ENCODE data around the gene KLHL6. TPM values are rescaled to one million over a fixed set of nuclear protein-coding genes. Genes with fewer than 3 reads are reported as not detected.
"Not testable (repeated sequence)": the region's sequence is repeated elsewhere in the genome, so short reads cannot be mapped to it uniquely, and the experiment has no call there.

Gene KLHL6
- total RNA-seq, 4 donors from 2014 or later = 0.26 to 2.0 (median 1.6) TPM

DNA sequence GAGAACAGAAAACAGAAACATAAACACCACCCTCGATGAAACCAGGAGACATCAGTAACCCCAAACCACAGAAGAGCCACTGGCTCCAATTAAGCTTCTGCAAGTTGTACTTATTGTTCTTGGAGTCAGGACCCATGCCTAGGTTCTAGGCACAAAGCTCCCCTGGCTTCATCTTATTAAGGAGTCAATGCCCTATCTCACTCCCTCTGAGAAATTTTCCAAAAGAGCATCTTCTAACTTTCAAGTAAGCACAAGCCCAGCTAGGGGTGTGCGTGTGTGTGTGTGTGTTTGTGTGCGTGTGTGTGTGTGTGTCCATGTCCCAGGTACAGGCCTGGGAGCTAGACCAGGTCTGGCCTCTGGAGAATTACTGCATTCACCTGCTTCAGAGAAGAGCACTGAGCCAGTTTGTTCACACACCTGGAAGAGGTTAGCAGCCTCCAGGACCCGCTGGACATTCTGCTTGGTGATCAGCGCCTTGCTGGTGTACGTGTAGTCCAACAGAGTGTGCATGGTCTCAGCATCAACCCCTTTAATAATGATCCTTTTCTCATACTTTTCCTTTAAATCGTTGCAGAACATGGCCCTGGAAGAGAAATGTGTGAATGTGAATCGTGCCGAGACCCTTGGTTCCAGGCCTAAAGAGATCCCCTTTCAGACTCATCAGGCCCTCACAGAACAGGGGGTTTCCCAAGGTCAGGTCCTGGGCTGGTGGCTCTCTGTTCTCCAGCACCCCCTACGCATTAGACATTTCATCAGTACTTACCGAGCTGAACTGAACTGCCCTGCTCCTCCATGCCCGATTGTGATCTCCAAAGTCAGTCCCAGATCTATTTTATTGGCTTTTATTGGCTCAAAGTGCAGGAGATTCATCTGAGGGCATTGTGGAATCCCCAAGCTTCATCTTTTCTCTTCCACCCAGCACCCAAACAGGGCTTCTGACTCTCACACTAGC, 27.8 kb downstream of the KLHL6 start:
- H3K27ac ChIP-seq = no peak overlapping the region
- H3K27me3 ChIP-seq = no peaks in the 10 kb centered on the region
- no peak for DNase-seq
- H3K4me3 ChIP-seq = no peak overlapping the region
- intact Hi-C loops (cut with DNase I; ENCODE audit: low total_unique reads) = no loop called here
- no peaks in the 10 kb centered on the region for H3K36me3 ChIP-seq
- TF ChIP-seq, protein P1, sequence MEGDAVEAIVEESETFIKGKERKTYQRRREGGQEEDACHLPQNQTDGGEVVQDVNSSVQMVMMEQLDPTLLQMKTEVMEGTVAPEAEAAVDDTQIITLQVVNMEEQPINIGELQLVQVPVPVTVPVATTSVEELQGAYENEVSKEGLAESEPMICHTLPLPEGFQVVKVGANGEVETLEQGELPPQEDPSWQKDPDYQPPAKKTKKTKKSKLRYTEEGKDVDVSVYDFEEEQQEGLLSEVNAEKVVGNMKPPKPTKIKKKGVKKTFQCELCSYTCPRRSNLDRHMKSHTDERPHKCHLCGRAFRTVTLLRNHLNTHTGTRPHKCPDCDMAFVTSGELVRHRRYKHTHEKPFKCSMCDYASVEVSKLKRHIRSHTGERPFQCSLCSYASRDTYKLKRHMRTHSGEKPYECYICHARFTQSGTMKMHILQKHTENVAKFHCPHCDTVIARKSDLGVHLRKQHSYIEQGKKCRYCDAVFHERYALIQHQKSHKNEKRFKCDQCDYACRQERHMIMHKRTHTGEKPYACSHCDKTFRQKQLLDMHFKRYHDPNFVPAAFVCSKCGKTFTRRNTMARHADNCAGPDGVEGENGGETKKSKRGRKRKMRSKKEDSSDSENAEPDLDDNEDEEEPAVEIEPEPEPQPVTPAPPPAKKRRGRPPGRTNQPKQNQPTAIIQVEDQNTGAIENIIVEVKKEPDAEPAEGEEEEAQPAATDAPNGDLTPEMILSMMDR (IDR thresholded peaks at IDR 0.05) = no peak
- TF ChIP-seq POLR2A (IDR thresholded peaks at IDR 0.05) = no peak
- H3K4me1 ChIP-seq = no peaks in the 10 kb centered on the region
- no peaks in the 10 kb centered on the region for H3K9me3 ChIP-seq

GRCh38 chr3:183526838-183527427, 28.6 kb downstream of the KLHL6 start:
- intact Hi-C loops (cut with DNase I; ENCODE audit: low total_unique reads) = no loop called here

DNA sequence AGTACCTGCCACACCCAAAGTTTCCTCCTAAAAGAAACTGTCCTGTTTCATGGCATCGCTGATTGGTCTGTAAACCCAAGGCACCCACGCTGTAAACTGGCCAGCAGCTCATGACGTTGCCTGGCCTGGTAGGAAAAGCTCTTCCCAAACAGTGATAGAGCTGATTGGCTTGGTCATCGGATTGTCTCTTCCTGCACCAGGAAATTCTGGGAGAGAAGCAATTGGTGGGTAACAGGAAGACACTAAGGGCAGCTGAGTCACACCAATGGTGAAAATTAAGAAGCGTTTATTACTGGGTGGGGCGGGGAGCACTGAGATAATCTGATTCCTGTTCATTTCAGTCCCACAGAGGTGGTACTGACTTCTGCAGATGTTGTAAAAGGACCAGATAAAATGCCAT, 31.0 kb downstream of the KLHL6 start:
- Histone ChIP-seq H3K4me1 (no peaks in the 10 kb centered on the region), H3K4me3 (no peak overlapping the region), H3K36me3 (no peaks in the 10 kb centered on the region), H3K9me3 (no peaks in the 10 kb centered on the region), H3K27me3 (no peaks in the 10 kb centered on the region), H3K27ac (no peak overlapping the region)
- intact Hi-C loops (cut with DNase I; ENCODE audit: low total_unique reads) = no loop called here
- no peak for DNase-seq
- no peak for TF ChIP-seq POLR2A (IDR thresholded peaks at IDR 0.05)
- TF ChIP-seq, protein P1 (IDR thresholded peaks at IDR 0.05) = no peak

More at GRCh38 chr3:183526838-183527427, 28.6 kb downstream of the KLHL6 start:
- TF ChIP-seq, protein P1 (IDR thresholded peaks at IDR 0.05) = no peak
- TF ChIP-seq POLR2A (IDR thresholded peaks at IDR 0.05) = no peak
- H3K36me3 ChIP-seq = no peaks in the 10 kb centered on the region
- H3K4me1 ChIP-seq = no peaks in the 10 kb centered on the region
- no peak for DNase-seq
- H3K27ac ChIP-seq = no peak overlapping the region
- H3K4me3 ChIP-seq = no peak overlapping the region
- no peaks in the 10 kb centered on the region for H3K9me3 ChIP-seq
- no peaks in the 10 kb centered on the region for H3K27me3 ChIP-seq

- DNase-seq; H3K36me3 ChIP-seq; H3K4me1 ChIP-seq; H3K9me3 ChIP-seq; H3K27me3 ChIP-seq; H3K27ac ChIP-seq; H3K4me3 ChIP-seq; intact Hi-C loops (cut with DNase I; ENCODE audit: low total_unique reads): not testable (repeated sequence)
These were observed 34.6 kb downstream of the KLHL6 start for GRCh38 chr3:183520741-183521556.

DNA sequence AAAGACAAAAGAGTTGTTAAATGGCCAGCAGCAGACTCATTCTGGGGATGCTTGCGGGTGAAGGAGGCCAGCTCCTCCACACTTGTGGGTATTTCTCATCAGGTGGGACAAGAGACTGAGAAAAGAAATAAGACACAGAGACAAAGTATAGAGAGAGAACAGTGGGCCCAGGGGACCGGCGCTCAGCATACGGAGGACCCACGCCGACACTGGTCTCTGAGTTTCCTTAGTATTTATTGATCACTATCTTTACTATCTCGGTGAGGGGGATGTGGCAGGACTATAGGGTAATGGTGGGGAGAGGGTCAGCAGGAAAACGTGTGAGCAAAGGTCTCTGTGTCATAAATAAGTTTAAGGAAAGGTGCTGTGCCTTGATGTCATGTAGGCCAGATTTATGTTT, 35.2 kb downstream of the KLHL6 start:
- H3K9me3 ChIP-seq; H3K4me3 ChIP-seq; DNase-seq; intact Hi-C loops (cut with DNase I; ENCODE audit: low total_unique reads); H3K4me1 ChIP-seq; H3K36me3 ChIP-seq; H3K27ac ChIP-seq; H3K27me3 ChIP-seq: not testable (repeated sequence)
